Measurements from ENCODE around the gene IMMP1L.
"Not testable (repeated sequence)": the region's sequence is repeated elsewhere in the genome, so short reads cannot be mapped to it uniquely, and the experiment has no call there.

The IMMP1L gene

GRCh38 chr11:31509429-31510345 is at the start of gene IMMP1L, which contains the start of gene ELP4:
Gene IMMP1L (minus strand): TSS chr11:31509622. CDS start chr11:31463276, 46,346 bp downstream.
Gene ELP4 (plus strand): TSS chr11:31509767. CDS start chr11:31509785, 18 bp downstream.
- DNase-seq (ENCODE audit: low read depth) = peak; percentile 87

GRCh38 chr11:31558001-31558400 is 48.6 kb upstream of the IMMP1L start:
- no peak for DNase-seq (ENCODE audit: low read depth)

- DNase-seq (ENCODE audit: low read depth) = no peak
These were observed 46.5 kb upstream of the IMMP1L start for GRCh38 chr11:31555938-31556337.

GRCh38 chr11:31542862-31543261 is 33.4 kb upstream of the IMMP1L start:
- no peak for DNase-seq (ENCODE audit: low read depth)

- DNase-seq (ENCODE audit: low read depth) = no peak
These were observed 26.1 kb upstream of the IMMP1L start for GRCh38 chr11:31535479-31535878.

GRCh38 chr11:31531293-31531692 is 21.9 kb upstream of the IMMP1L start:
- no peak for DNase-seq (ENCODE audit: low read depth)

GRCh38 chr11:31529701-31530100 is 20.3 kb upstream of the IMMP1L start:
- no peak for DNase-seq (ENCODE audit: low read depth)

GRCh38 chr11:31529189-31529588 is 19.8 kb upstream of the IMMP1L start:
- no peak for DNase-seq (ENCODE audit: low read depth)

- no peak for DNase-seq (ENCODE audit: low read depth)
These were observed 12.2 kb upstream of the IMMP1L start for GRCh38 chr11:31521497-31522150.

- no peak for DNase-seq (ENCODE audit: low read depth)
These were observed 2.7 kb upstream of the IMMP1L start for GRCh38 chr11:31512117-31512516.

- no peak for DNase-seq (ENCODE audit: low read depth)
These were observed 382 bp downstream of the IMMP1L start for GRCh38 chr11:31509051-31509428.

- DNase-seq (ENCODE audit: low read depth) = no peak
These were observed 8.9 kb downstream of the IMMP1L start for GRCh38 chr11:31500560-31500959.

- DNase-seq (ENCODE audit: low read depth) = no peak
These were observed 9.7 kb downstream of the IMMP1L start for GRCh38 chr11:31499576-31500178.

- not testable (repeated sequence) for DNase-seq (ENCODE audit: low read depth)
These were observed 15.7 kb downstream of the IMMP1L start for GRCh38 chr11:31493762-31494161.

- no peak for DNase-seq (ENCODE audit: low read depth)
These were observed 16.2 kb downstream of the IMMP1L start for GRCh38 chr11:31493235-31493634.

- DNase-seq (ENCODE audit: low read depth) = no peak
These were observed 17.0 kb downstream of the IMMP1L start for GRCh38 chr11:31492320-31492913.

- no peak for DNase-seq (ENCODE audit: low read depth)
These were observed 21.6 kb downstream of the IMMP1L start for GRCh38 chr11:31487848-31488247.

GRCh38 chr11:31484497-31484896 is 24.9 kb downstream of the IMMP1L start:
- DNase-seq (ENCODE audit: low read depth) = no peak

- no peak for DNase-seq (ENCODE audit: low read depth)
These were observed 28.5 kb downstream of the IMMP1L start for GRCh38 chr11:31480930-31481329.

- no peak for DNase-seq (ENCODE audit: low read depth)
These were observed 30.4 kb downstream of the IMMP1L start for GRCh38 chr11:31479066-31479465.

GRCh38 chr11:31478223-31478590 is 31.2 kb downstream of the IMMP1L start:
- no peak for DNase-seq (ENCODE audit: low read depth)

GRCh38 chr11:31477528-31478222 is 31.7 kb downstream of the IMMP1L start:
- no peak for DNase-seq (ENCODE audit: low read depth)
